NCI-H2196 (cell line): ENCODE data around the gene LRRC70.

Experiments used
- DNase-seq: peaks from one replicate; lab custom pipeline; 2025; ENCODE audit not compliant: unreplicated experiment; lab: John Stamatoyannopoulos, UW

The LRRC70 gene

GRCh38 chr5:62574599-62574998 lies 4.0 kb upstream of the LRRC70 start:
- DNase-seq: no peak

GRCh38 chr5:62575066-62575465 lies 3.6 kb upstream of the LRRC70 start:
- DNase-seq: no peak

GRCh38 chr5:62575489-62575888 lies 3.1 kb upstream of the LRRC70 start:
- no peak for DNase-seq

GRCh38 chr5:62576570-62577170 lies 1.9 kb upstream of the LRRC70 start:
- DNase-seq: no peak

- no peak for DNase-seq
These were observed 1.1 kb upstream of the LRRC70 start for GRCh38 chr5:62577488-62577887.

GRCh38 chr5:62579761-62580160 lies 1.1 kb downstream of the LRRC70 start:
- DNase-seq: no peak

- DNase-seq: no peak
These were observed 3.4 kb downstream of the LRRC70 start for GRCh38 chr5:62581836-62582597.

GRCh38 chr5:62584391-62584790 lies 5.8 kb downstream of the LRRC70 start:
- DNase-seq: no peak

- no peak for DNase-seq
These were observed 6.7 kb downstream of the LRRC70 start for GRCh38 chr5:62585306-62585705.

GRCh38 chr5:62585751-62586150 lies 7.1 kb downstream of the LRRC70 start:
- DNase-seq: no peak

- DNase-seq: no peak
These were observed 9.1 kb downstream of the LRRC70 start for GRCh38 chr5:62587737-62588136.

- no peak for DNase-seq
These were observed 10.0 kb downstream of the LRRC70 start for GRCh38 chr5:62588668-62589067.

- no peak for DNase-seq
These were observed 10.9 kb downstream of the LRRC70 start for GRCh38 chr5:62589504-62589903.

GRCh38 chr5:62590387-62590786 lies 11.8 kb downstream of the LRRC70 start:
- no peak for DNase-seq

GRCh38 chr5:62592558-62592957 lies 13.9 kb downstream of the LRRC70 start:
- no peak for DNase-seq

- DNase-seq: no peak
These were observed 14.7 kb downstream of the LRRC70 start for GRCh38 chr5:62593331-62593730.

- no peak for DNase-seq
These were observed 15.9 kb downstream of the LRRC70 start for GRCh38 chr5:62594364-62594984.

- DNase-seq: no peak
These were observed 17.5 kb downstream of the LRRC70 start for GRCh38 chr5:62596096-62596495.

GRCh38 chr5:62596691-62597090 lies 18.1 kb downstream of the LRRC70 start:
- no peak for DNase-seq

- no peak for DNase-seq
These were observed 18.7 kb downstream of the LRRC70 start for GRCh38 chr5:62597314-62597713.

GRCh38 chr5:62600560-62601252 lies 22.1 kb downstream of the LRRC70 start:
- peak; percentile 2 for DNase-seq

GRCh38 chr5:62603934-62604333 lies 25.3 kb downstream of the LRRC70 start:
- DNase-seq: no peak
